OCI-LY7 (cell line): ENCODE data around the gene BTBD9. TPM values are rescaled to one million over a fixed set of nuclear protein-coding genes. Genes with fewer than 3 reads are reported as not detected.

Experiments
- BruUV-seq: library from RNA; stranded (reverse); fragments of 400-500 nt; replicated peaks from 2 replicates; lab custom pipeline; 2021; lab: Mats Ljungman, UMichigan
- CTCF ChIA-PET: fragments of 300-600 bp; sonication (Branson Sonifier 250); formaldehyde crosslinking; loops from one replicate; lab custom pipeline; 2022; ENCODE audit warnings: antibody characterized with exemption; ENCODE audit not compliant: unreplicated experiment; lab: Charles Lee
- POLR2A ChIA-PET: fragments of 300-600 bp; sonication (Branson Sonifier 250); formaldehyde crosslinking; loops from one replicate; lab custom pipeline; 2022; ENCODE audit warnings: antibody characterized with exemption; lab: Charles Lee
- DNase-seq: peaks from one replicate; pipeline ENCODE4 v3.0.0-alpha.2; 2015; ENCODE audit warnings: low spot score
- H2AFZ ChIP-seq: fragments of 200-600 bp; sonication (generic), shearing (Covaris generic); 2 replicates; pipeline ENCODE4 v1.6.1; 2014; ENCODE audit warnings: mild to moderate bottlenecking, antibody characterized with exemption, low read length, moderate library complexity
- H3K27ac ChIP-seq: fragments of 200-600 bp; sonication (generic); 2 replicates; pipeline ENCODE4 v1.5.1; 2014; ENCODE audit warnings: mixed run types, low read depth, mild to moderate bottlenecking, moderate library complexity, low read length, inconsistent platforms; ENCODE audit not compliant: poor library complexity, severe bottlenecking
- H3K36me3 ChIP-seq: fragments of 200-600 bp; sonication (generic); 2 replicates; pipeline ENCODE4 v1.6.1; 2014; ENCODE audit warnings: mild to moderate bottlenecking, antibody characterized with exemption, low read length, moderate library complexity, mixed read lengths; ENCODE audit not compliant: insufficient read depth
- H3K4me1 ChIP-seq: fragments of 200-600 bp; sonication (generic); 2 replicates; pipeline ENCODE4 v1.5.1; 2014; ENCODE audit warnings: mild to moderate bottlenecking, low read length; ENCODE audit not compliant: insufficient read depth, poor library complexity, severe bottlenecking
- H3K4me2 ChIP-seq: fragments of 200-600 bp; sonication (generic); 2 replicates; pipeline ENCODE4 v1.6.1; 2014; ENCODE audit warnings: mild to moderate bottlenecking, low read length
- H3K4me3 ChIP-seq: fragments of 200-600 bp; sonication (generic); 2 replicates; pipeline ENCODE4 v1.5.1; 2014; ENCODE audit warnings: mild to moderate bottlenecking, low read depth, low read length; ENCODE audit not compliant: poor library complexity, severe bottlenecking
- H3K79me2 ChIP-seq: fragments of 200-600 bp; sonication (generic); 2 replicates; pipeline ENCODE4 v1.6.1; 2016; ENCODE audit warnings: low read depth, mild to moderate bottlenecking, low read length, moderate library complexity, mixed read lengths; ENCODE audit not compliant: insufficient read depth
- H3K9me2 ChIP-seq: fragments of 200-600 bp; sonication (generic); 2 replicates; pipeline ENCODE4 v1.6.1; 2016; ENCODE audit warnings: mild to moderate bottlenecking, low read length, mixed read lengths; ENCODE audit not compliant: insufficient read depth
- H3K9me3 ChIP-seq: fragments of 200-600 bp; sonication (generic); 2 replicates; pipeline ENCODE4 v1.6.1; 2014; ENCODE audit warnings: mild to moderate bottlenecking, mixed run types, low read length, mixed read lengths
- H4K20me1 ChIP-seq: fragments of 200-600 bp; sonication (generic); 2 replicates; pipeline ENCODE4 v1.6.1; 2014; ENCODE audit warnings: mild to moderate bottlenecking, antibody characterized with exemption, low read length, moderate library complexity, mixed read lengths; ENCODE audit not compliant: insufficient read depth
- EZH2phosphoT487 ChIP-seq: fragments of 200-600 bp; sonication (generic); IDR thresholded peaks from 2 replicates; pipeline ENCODE4 v1.6.1; 2018; ENCODE audit warnings: low read depth, borderline replicate concordance, mild to moderate bottlenecking, mixed run types, antibody characterized with exemption, low read length, moderate library complexity, mixed read lengths
- intact Hi-C: fragments of 100-400 bp; cut with micrococcal nuclease; formaldehyde crosslinking; loops from one replicate; pipeline ENCODE4 v1.10.0; 2022; ENCODE audit not compliant: unreplicated experiment
- total RNA-seq, 2 experiments: library from RNA; depleted of rRNA in 1 of 2; stranded (reverse); fragments of >200 nt in 1 of 2; shearing (Covaris generic) in 1 of 2; gene quantifications; 2 replicates each; pipeline ENCODE4 v1.2.3, GENCODE V29; 2014 to 2022
- TF ChIP-seq, protein P1 (sequence below): fragments of 200-600 bp; sonication (generic); conservative IDR thresholded peaks from 2 replicates; pipeline ENCODE4 v1.5.1; 2014; ENCODE audit warnings: mild to moderate bottlenecking, antibody characterized with exemption, low read length, moderate library complexity, mixed read lengths

Gene BTBD9
- total RNA-seq, 2 experiments from 2014 or later, result 5.9 to 7.3 TPM

DNA sequence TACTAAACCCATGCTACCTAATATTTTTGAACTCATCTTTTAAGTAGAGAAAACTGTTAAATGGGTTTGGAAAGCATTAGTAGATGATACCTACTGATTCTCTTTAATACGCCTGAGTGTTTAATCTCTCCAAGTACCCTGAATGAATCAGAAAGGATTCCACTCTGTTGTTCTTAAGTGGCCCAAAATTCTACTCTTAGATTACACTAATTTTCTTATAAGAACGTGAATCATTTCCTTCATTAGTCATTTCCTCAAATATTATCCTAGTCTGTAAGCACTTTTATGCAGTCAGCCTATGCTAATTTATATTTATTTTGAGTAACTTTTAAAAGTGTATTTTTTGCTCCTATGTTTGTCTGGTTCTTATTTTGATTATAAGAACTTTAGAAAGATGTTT lies 380.0 kb downstream of the BTBD9 start:
- Histone ChIP-seq H3K27ac (no peak overlapping the region), H4K20me1 (no peaks in the 10 kb centered on the region), H2AFZ (no peak overlapping the region), H3K36me3 (no peaks in the 10 kb centered on the region), H3K4me1 (no peaks in the 10 kb centered on the region), H3K79me2 (no peaks in the 10 kb centered on the region), H3K4me2 (no peak overlapping the region), H3K9me3 (no peaks in the 10 kb centered on the region), H3K4me3 (no peak overlapping the region), H3K9me2 (no peaks in the 10 kb centered on the region)
- CTCF ChIA-PET, result no interaction called here
- no TSS peak for BruUV-seq
- TF ChIP-seq, protein P1, sequence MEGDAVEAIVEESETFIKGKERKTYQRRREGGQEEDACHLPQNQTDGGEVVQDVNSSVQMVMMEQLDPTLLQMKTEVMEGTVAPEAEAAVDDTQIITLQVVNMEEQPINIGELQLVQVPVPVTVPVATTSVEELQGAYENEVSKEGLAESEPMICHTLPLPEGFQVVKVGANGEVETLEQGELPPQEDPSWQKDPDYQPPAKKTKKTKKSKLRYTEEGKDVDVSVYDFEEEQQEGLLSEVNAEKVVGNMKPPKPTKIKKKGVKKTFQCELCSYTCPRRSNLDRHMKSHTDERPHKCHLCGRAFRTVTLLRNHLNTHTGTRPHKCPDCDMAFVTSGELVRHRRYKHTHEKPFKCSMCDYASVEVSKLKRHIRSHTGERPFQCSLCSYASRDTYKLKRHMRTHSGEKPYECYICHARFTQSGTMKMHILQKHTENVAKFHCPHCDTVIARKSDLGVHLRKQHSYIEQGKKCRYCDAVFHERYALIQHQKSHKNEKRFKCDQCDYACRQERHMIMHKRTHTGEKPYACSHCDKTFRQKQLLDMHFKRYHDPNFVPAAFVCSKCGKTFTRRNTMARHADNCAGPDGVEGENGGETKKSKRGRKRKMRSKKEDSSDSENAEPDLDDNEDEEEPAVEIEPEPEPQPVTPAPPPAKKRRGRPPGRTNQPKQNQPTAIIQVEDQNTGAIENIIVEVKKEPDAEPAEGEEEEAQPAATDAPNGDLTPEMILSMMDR, result no peak
- TF ChIP-seq EZH2phosphoT487, result no peak
- no peak for DNase-seq
- intact Hi-C loops, result no loop called here
- POLR2A ChIA-PET, result no interaction called here

- CTCF ChIA-PET, result no interaction called here
- Histone ChIP-seq H3K4me1 (no peaks in the 10 kb centered on the region), H3K4me3 (no peak overlapping the region), H3K79me2 (no peaks in the 10 kb centered on the region), H3K27ac (no peak overlapping the region), H4K20me1 (no peaks in the 10 kb centered on the region), H3K4me2 (no peak overlapping the region), H3K9me2 (no peaks in the 10 kb centered on the region), H3K9me3 (no peaks in the 10 kb centered on the region), H2AFZ (no peak overlapping the region), H3K36me3 (no peaks in the 10 kb centered on the region)
- TF ChIP-seq, protein P1, result no peak
- TF ChIP-seq EZH2phosphoT487, result no peak
- BruUV-seq, result no TSS peak
- no peak for DNase-seq
- POLR2A ChIA-PET, result interaction anchor here (0.5 to 1.0 kb wide), 4 partner anchors 13 to 221 kb away, joined by 3 to 4 read pairs (median 4); no protein-coding TSS in a partner anchor
- intact Hi-C loops, result no loop called here
Observed at GRCh38 chr6:38248500-38249234, 391.1 kb downstream of the BTBD9 start.

DNA sequence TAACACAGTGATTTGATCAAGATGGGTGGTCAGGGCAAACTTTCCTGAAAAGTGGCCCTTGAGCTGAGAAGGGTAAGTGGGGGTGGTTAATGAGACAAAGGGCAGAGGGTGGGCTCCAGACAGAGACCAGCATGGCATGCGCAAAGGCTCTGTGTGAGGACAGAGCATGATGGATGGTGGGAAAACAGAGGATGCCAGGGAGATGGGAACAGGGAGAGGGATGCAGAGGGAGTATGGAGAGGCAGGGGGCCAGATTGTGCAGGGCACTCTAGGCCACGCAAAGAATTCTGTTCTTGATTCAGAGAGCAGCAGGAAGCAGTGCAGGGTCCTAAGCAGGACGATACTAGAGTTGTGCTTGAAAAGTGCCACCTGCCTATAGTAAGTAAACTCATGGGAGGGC lies 394.4 kb downstream of the BTBD9 start:
- no peak for DNase-seq
- ChIA-PET CTCF (no interaction called here), POLR2A (interaction anchor here (0.7 kb wide), 1 partner anchor 831 kb away, joined by 3 read pairs; no protein-coding TSS in a partner anchor)
- Histone ChIP-seq H3K4me3 (no peak overlapping the region), H3K27ac (no peak overlapping the region), H3K4me1 (no peaks in the 10 kb centered on the region), H3K9me2 (no peaks in the 10 kb centered on the region), H3K9me3 (no peaks in the 10 kb centered on the region), H3K79me2 (no peaks in the 10 kb centered on the region), H3K36me3 (no peaks in the 10 kb centered on the region), H3K4me2 (no peak overlapping the region), H2AFZ (no peak overlapping the region), H4K20me1 (no peaks in the 10 kb centered on the region)
- no peak for TF ChIP-seq EZH2phosphoT487
- TF ChIP-seq, protein P1, result no peak
- BruUV-seq, result no TSS peak
- intact Hi-C loops, result no loop called here
